22Rv1 (cell line): Measurements from ENCODE around the gene GPC6.

ENCODE experiments used
- ZFX ChIP-seq: fragments of 450-650 bp; IDR thresholded peaks from 2 replicates; pipeline ENCODE4 v1.6.1; 2017; ENCODE audit warnings: antibody characterized with exemption, borderline replicate concordance
- TF ChIP-seq, protein P1 (sequence below): fragments of 450-650 bp; IDR thresholded peaks from 2 replicates; pipeline ENCODE4 v1.5.1; 2017; ENCODE audit warnings: mild to moderate bottlenecking

DNA sequence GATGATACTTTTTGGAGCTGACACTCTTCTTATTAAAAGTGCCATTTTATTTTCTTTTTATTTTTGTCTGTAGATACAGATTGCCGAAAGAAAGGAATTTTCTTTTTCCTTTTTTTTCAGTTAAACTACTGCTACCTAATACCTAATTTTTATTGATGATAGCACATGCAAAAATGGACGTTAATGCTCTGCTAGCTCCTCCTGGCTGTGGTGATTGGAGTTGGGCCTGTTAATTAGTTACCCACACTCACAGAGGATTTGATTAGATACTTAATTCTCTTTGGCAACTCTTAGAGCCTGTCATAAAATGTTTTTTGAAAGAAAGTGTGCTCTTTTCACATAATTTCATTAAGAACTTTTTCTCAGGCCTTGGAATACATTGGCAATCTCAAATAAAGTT is 886.1 kb downstream of the GPC6 start:
- TF ChIP-seq, protein P1, sequence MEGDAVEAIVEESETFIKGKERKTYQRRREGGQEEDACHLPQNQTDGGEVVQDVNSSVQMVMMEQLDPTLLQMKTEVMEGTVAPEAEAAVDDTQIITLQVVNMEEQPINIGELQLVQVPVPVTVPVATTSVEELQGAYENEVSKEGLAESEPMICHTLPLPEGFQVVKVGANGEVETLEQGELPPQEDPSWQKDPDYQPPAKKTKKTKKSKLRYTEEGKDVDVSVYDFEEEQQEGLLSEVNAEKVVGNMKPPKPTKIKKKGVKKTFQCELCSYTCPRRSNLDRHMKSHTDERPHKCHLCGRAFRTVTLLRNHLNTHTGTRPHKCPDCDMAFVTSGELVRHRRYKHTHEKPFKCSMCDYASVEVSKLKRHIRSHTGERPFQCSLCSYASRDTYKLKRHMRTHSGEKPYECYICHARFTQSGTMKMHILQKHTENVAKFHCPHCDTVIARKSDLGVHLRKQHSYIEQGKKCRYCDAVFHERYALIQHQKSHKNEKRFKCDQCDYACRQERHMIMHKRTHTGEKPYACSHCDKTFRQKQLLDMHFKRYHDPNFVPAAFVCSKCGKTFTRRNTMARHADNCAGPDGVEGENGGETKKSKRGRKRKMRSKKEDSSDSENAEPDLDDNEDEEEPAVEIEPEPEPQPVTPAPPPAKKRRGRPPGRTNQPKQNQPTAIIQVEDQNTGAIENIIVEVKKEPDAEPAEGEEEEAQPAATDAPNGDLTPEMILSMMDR: peak; percentile 9; the same call in 1 of the 2 replicates
- no peak for TF ChIP-seq ZFX
